ENCODE results near the gene RPL31.

RPL31 gene

GRCh38 chr2:100990650-100991403 lies 11.3 kb upstream of the RPL31 start:
- in situ Hi-C loops (cut with MboI; ENCODE audit: low sequenced_read_pairs): loop anchor here (5.0 to 25.0 kb wide), 2 partner anchors 254 to 379 kb away; no protein-coding TSS in a partner anchor

GRCh38 chr2:100991404-100991773 lies 10.7 kb upstream of the RPL31 start:
- in situ Hi-C loops (cut with MboI; ENCODE audit: low sequenced_read_pairs): loop anchor here (5.0 to 25.0 kb wide), 2 partner anchors 254 to 379 kb away; no protein-coding TSS in a partner anchor

- in situ Hi-C loops (cut with MboI; ENCODE audit: low sequenced_read_pairs): loop anchor here (5.0 to 25.0 kb wide), 2 partner anchors 255 to 380 kb away; no protein-coding TSS in a partner anchor
Observed at GRCh38 chr2:100992262-100992661, 9.8 kb upstream of the RPL31 start.

GRCh38 chr2:100993294-100993693 lies 8.8 kb upstream of the RPL31 start:
- in situ Hi-C loops (cut with MboI; ENCODE audit: low sequenced_read_pairs): loop anchor here (5.0 to 25.0 kb wide), 2 partner anchors 256 to 381 kb away; no protein-coding TSS in a partner anchor

GRCh38 chr2:100995309-100996075 lies 6.6 kb upstream of the RPL31 start:
- in situ Hi-C loops (cut with MboI; ENCODE audit: low sequenced_read_pairs): loop anchor here (25.0 kb wide), 1 partner anchor 258 kb away; no protein-coding TSS in a partner anchor

- in situ Hi-C loops (cut with MboI; ENCODE audit: low sequenced_read_pairs): loop anchor here (25.0 kb wide), 1 partner anchor 260 kb away; no protein-coding TSS in a partner anchor
Observed at GRCh38 chr2:100997509-100998234, 4.4 kb upstream of the RPL31 start.

GRCh38 chr2:100998235-100998573 lies 3.9 kb upstream of the RPL31 start:
- in situ Hi-C loops (cut with MboI; ENCODE audit: low sequenced_read_pairs): loop anchor here (25.0 kb wide), 1 partner anchor 261 kb away; no protein-coding TSS in a partner anchor

- in situ Hi-C loops (cut with MboI; ENCODE audit: low sequenced_read_pairs): loop anchor here (25.0 kb wide), 2 partner anchors 263 to 387 kb away; partner anchors contain the start of gene CREG2
Observed at GRCh38 chr2:100999995-101000394, 2.1 kb upstream of the RPL31 start.

GRCh38 chr2:101002562-101003277 lies 631 bp downstream of the RPL31 start:
- in situ Hi-C loops (cut with MboI; ENCODE audit: low sequenced_read_pairs): loop anchor here (25.0 kb wide), 1 partner anchor 385 kb away; the partner anchor contains the start of gene CREG2

- in situ Hi-C loops (cut with MboI; ENCODE audit: low sequenced_read_pairs): loop anchor here (25.0 kb wide), 1 partner anchor 384 kb away; the partner anchor contains the start of gene CREG2
Observed at GRCh38 chr2:101003278-101003775, 1.2 kb downstream of the RPL31 start.

GRCh38 chr2:101004620-101005325 lies 2.7 kb downstream of the RPL31 start:
- in situ Hi-C loops (cut with MboI; ENCODE audit: low sequenced_read_pairs): loop anchor here (25.0 kb wide), 1 partner anchor 383 kb away; the partner anchor contains the start of gene CREG2

GRCh38 chr2:101006065-101006715 lies 4.1 kb downstream of the RPL31 start:
- in situ Hi-C loops (cut with MboI; ENCODE audit: low sequenced_read_pairs): loop anchor here (25.0 kb wide), 1 partner anchor 381 kb away; the partner anchor contains the start of gene CREG2

GRCh38 chr2:101007415-101008345 lies 5.6 kb downstream of the RPL31 start:
- in situ Hi-C loops (cut with MboI; ENCODE audit: low sequenced_read_pairs): loop anchor here (25.0 kb wide), 1 partner anchor 380 kb away; the partner anchor contains the start of gene CREG2

- in situ Hi-C loops (cut with MboI; ENCODE audit: low sequenced_read_pairs): loop anchor here (25.0 kb wide), 1 partner anchor 376 kb away; the partner anchor contains the start of gene CREG2
Observed at GRCh38 chr2:101011152-101011551, 9.1 kb downstream of the RPL31 start.

GRCh38 chr2:101012054-101012705 lies 10.1 kb downstream of the RPL31 start:
- in situ Hi-C loops (cut with MboI; ENCODE audit: low sequenced_read_pairs): loop anchor here (25.0 kb wide), 1 partner anchor 375 kb away; the partner anchor contains the start of gene CREG2

- in situ Hi-C loops (cut with MboI; ENCODE audit: low sequenced_read_pairs): loop anchor here (25.0 kb wide), 1 partner anchor 375 kb away; the partner anchor contains the start of gene CREG2
Observed at GRCh38 chr2:101012706-101013181, 10.7 kb downstream of the RPL31 start.

Data from HL-60/S4 (cell line).